NCI-H1048 (cell line): ENCODE data around the gene NR2F1.
A peak's percentile ranks its signal among the peaks of the same experiment; 100 is the strongest.
"Not testable (repeated sequence)": the region's sequence is repeated elsewhere in the genome, so short reads cannot be mapped to it uniquely, and the experiment has no call there.

Experiments
- DNase-seq: peaks from one replicate; lab custom pipeline; 2025; lab: John Stamatoyannopoulos, UW

The NR2F1 gene

DNA sequence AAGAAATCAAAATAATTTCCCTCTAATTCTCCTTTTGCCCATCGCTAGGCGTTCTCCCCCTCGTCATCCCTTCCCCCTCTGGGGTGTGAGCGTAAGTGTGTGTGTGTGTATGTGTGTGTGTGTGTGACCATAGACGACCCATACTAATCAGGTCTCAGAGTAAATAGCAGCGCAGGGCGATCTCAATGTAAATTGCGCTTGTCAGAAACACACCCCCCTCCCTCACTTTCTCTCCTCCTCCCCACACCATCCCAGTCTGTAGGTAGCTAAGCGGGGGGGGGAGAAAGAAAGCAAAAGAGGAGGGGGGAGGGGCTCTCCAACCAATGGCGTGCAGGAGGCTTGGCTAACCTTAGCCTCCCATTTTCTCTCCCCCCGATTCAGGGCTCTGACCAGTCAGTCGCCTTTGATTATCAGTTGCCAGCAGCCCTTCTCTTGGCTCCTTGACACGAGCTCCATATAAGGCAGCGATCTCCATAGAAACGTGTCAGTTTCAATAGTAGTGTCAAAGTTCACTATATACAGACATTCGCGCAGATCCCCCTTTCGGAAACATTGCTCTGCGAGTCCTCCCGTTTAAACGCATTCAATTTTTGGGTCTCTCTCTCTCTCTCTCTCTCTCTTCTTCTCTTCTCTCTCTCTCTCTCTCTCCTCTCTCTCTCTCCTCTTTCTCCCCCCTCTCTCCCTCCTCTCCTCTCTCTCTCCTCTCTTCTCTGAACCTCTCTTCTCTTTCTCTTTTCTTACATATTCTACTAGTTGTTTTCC, at the start of gene NR2F1:
Gene NR2F1, plus strand, starts transcription at position 546 of the 762 bp plus-strand sequence. CDS start 1,802 bp downstream, outside the sequence.
- DNase-seq: peak; percentile 74

DNA sequence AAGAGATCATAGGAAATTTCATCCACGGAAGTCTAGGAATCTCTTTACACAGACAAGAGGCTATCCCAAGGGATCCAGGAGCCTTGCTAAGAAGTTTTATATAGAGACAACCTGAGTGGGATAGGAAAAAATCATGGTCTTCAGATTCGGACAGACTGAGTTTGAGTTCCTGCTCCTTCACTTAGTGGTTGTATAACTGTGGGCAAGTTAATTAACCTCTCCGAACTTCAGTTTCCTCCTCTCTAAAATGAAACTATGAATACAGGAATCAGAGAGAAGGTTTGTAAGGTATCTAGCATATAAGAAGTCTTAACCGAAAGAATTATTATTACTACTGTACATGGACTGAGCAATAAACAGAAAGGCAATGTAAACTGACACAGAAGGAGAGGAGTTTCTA, 37.1 kb upstream of the NR2F1 start:
- DNase-seq: no peak

DNA sequence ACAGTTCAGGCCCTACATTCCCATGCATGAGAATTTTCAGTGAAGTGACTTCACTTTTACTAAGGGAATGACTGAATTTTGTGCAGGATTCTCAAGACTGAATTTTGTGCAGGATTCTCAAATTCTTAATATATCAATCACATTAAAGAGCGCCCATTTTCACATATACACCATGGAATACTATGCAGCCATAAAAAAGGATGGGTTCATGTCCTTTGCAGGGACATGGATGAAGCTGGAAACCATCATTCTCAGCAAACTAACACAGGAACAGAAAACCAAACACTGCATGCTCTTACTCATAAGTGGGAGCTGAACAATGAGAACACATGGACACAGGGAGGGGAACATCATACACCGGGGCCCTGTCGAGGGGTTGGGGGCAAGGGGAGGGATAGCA, 33.4 kb upstream of the NR2F1 start:
- DNase-seq: not testable (repeated sequence)

DNA sequence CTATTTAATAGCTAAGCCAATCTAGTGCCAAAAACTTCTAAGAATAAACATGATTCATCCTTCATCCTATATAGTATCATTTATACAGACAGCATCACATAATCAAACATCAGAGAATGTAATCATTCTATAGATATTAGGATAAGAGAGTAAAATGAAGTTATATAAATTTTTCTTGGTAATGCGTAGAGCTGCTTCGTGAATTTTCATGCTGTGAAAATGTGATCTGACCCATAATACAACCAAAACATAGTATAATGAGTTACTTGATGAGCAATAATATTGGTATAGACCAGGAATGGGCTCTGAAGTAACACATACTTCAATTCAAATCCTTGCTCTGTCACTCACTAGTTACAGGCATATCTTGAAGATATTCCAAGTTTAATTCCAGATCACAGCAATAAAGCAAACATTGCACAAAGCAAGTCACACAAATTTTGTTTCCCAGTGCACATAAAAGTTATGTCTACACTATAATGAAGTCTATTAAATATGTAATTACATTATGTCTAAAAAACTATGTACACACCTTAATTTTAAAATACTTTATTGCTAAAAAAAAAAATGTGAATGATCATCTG, 25.9 kb upstream of the NR2F1 start:
- no peak for DNase-seq

DNA sequence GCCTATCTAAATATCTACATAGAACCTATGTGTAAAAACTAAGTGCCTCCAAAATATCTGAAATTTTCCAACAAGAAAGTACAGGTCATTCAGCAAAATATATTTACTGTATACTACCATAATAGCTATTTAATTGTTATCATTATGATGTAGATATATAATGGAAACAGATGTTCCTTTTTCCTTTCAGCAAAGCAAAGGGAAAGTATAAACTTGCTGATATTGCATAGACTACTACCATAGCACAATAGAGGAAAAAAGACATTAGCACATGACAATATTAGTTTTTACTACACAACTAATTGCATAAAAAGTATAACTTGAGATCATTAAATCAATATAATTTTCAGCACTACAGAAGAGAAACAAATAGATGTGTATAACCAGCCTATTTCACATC, 16.9 kb upstream of the NR2F1 start:
- no peak for DNase-seq

DNA sequence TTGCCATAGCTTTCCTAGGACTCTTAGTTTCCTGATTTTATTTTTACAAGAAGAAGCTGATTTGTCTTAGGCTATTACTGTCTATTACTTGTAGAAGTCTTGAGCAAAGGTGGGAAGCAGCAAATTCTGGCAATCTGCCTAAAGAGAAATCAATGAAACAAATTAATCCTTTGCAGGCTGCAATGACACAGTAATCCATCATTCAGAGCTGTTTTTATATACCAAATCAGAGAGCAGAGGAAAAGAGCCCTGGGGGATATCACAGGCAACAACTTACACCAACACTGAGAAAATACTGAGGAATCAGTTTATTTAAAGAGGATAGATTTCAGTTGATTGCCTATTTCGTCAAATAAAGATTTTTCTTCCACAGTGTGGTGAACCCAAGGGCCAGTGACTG, 15.6 kb upstream of the NR2F1 start:
- no peak for DNase-seq

DNA sequence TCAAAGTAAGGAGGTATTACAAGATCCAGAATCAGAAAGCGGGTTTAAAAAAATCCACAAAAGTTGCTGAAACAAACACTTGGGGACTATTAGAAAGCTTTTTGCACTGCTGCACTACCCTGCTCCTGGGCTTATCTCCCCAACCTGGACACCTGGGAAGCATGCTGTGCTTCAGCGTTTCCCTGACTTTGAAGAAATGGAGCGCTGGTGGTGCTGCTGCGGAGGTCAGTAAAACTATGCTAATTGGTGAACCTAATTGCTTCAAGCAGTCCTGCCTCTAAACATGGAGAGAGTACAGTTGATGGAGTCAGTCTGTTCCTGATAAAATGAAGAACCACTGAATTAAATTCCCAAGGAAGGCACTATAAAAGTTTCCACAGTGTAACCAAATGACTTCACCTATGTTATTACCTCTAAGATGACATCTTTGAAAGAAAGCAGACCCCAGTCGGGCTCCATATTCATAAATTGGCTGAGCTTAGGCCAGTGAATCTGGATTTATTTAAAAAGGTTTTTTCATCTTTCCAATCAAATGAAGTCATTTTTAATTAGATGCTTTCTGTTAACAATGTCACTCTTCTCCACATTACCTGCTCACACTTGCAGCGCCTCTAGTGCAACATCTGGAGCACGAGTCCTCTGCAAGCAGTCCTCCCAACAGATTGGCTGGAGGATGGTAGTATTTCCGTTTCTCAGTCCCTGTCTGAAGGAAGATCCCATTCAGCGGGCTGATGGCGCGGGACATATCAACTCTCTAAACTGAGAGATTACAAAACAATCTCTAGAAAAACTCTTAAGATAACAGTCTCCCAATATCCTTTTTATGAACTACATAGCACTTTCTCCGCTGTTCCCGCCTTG, 13.5 kb upstream of the NR2F1 start:
- no peak for DNase-seq

DNA sequence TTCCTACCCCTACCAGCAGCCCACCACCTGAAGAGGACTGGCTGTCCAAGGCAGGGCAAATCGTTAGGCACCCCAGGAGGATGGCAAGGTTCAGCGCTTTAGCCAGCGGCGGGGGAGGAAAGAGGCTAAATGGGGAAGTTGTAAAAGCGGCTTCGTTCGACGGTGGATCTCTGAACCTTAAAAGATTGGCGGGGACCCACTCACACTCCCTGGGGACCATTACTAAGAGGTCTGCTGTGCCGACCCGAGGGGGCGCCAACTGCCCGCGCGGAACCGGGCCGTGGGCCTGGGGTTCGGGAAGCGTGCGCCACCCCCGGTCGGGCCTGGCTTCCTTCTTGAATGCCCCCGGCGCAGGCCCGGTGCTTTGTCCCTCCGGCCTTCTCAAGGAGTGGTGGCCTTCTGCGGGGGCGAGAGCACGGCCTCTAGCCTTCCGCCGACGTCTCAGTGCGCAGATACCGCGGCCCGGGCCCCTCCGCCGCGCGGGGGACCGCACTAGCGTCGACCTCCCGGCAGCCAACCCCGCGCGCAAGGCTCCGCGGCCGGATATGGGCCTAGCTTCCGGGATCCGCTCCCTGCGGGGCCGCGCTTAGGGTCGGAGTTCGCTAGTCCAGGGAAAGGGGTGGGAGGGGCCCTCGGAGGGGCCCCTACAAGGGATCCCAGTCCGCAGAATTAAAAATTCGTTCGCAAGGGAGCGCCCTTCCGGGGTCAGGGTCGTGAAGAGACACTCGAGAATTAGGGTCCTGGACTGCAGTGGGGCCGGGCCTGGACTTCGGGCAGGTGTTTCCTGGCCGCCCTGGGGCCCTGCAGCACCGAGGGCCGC, 12.5 kb upstream of the NR2F1 start:
- no peak for DNase-seq

DNA sequence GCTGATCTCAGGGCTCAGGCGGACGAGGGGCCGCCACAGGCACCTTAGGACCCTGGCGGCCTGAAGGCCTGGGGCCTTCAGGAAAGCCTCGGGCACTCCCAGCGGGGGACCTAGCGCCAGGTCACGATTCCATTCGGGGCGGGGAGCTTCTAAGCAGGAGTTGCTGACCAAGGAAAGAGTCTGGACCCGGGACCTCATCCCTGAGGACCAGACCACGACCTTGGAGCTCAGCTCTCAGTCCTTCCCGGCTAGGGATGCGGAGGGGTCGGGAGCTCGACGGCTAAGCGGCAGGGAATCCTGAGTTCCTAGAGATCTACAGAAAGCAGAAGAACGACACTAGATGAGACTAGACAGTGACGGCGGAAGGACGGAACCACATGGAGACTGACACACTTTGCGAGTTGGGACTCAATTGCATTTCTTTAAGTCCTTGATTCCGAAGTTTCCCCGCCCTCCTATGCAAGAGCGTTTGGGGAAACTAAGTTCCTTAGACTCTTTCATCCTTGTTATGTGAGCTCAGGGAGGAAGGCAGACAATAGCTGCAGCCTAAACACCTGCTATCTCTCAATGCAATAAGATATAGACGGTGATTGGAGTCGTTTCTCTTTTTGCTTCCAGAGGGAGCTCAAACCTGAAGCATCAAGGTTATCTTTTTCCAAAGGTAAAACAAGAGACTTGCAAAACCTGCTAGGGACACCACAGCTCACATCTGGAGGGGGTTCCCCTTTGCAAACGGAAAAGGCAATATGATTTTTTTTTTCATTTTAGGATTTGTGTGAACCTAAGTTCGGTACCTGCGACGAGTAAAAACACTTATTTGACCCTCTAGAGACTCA, 11.7 kb upstream of the NR2F1 start:
- DNase-seq: no peak

DNA sequence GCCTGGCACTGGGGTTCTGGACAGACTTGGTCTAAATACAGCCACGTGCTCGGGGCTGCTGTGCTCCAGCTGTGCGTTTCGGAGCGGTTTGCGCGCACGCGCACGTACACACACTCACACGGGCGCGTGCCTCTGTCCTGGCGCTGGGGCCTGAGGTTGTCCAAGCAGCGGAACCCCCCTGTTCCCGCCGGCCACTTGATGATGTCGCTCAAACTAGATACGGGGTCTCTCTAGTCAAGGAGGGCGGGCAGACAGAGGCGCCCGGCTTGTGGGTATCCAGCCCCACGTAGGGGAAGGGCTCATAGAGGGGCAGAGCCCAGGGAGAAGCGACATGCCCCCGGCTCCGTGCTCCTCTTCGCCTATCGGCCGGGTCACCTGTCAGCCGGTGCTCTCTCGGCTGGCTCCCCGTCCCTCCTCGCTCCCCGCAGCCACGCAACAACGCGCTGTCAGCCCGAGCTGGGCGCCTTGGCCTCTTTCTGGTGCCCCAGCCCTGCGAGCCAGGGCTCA, 10.9 kb upstream of the NR2F1 start:
- no peak for DNase-seq

DNA sequence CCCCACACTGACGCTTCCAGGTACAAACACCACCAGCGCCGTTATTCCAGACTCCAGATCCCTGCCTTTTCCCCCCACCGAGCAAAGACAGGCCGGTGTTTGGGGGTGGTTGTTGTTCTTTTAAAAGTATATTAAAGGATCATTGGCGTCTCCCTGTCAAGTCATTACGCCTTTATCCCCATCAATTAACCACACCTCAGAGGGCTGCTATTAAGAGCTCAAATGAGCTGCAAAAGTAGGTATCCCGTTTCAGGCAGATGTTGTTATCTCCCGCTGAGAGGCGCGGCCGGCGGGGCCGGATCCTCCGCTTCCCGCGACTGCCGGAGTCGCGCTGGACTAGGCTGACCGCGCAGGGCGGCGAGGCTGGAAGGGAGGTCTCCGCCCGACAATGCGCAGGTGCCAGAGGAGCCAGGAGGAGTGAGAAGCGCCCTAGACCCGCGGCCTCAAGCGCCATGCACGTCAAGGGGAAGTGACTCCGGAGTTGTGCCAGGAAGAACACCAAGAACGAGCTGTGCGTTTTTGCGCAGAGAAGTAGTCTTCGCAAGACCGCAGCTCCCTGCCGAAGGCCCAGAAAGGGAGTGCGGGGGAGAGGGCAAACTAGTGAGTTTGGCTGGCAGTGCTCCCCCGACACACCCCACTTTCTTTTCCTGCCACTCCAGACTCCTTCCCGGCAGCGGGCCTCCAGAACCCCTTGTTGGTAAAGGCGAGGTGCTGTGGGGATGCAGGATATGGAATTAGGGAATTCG, 10.2 kb upstream of the NR2F1 start:
- DNase-seq: no peak

DNA sequence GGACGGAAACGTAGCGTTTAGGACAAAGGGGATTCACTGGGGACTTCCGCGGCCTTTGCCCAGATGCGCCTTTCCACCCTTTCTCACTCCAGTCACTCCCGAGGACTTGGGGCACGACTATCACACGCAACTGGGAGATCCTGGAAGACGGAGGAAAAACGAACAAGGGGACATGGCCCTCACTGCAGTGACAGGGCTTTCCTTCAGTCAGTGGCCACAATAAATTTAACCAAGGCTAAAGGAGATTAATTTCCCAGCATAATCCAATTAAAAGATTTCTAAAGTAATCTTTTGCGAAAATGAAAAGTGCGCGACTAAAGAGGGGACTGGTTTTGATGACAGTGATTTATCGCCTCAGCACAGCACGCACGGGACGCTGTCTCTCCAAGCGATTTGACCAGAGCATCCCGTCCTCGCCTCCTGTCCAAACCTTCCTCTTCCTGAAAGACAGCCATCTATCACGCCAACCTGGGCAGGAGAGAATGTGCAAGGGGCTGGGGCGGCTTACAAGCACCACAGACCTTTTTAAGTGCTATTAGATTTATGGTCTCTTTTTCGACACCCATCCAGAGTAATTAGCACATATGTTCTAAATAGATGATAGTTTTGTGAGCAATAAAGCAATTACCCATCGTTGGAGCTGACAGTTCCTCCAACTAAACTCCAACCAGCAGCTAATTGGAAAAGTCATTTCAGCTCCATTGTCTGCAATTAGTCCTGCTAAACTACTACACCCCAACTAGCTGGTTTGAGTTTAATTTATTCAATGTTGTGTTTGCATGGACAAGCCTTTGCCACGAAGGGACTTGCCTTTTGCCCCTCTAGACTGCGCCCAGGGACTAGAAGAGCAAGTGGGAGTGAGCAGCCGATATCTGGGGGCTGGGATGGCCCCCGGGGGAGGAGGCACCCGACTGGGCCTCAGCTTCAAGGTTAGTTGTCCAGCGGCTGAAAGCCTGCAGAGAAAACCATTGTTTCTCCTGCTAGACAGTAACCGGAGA, 9.4 kb upstream of the NR2F1 start:
- DNase-seq: no peak

DNA sequence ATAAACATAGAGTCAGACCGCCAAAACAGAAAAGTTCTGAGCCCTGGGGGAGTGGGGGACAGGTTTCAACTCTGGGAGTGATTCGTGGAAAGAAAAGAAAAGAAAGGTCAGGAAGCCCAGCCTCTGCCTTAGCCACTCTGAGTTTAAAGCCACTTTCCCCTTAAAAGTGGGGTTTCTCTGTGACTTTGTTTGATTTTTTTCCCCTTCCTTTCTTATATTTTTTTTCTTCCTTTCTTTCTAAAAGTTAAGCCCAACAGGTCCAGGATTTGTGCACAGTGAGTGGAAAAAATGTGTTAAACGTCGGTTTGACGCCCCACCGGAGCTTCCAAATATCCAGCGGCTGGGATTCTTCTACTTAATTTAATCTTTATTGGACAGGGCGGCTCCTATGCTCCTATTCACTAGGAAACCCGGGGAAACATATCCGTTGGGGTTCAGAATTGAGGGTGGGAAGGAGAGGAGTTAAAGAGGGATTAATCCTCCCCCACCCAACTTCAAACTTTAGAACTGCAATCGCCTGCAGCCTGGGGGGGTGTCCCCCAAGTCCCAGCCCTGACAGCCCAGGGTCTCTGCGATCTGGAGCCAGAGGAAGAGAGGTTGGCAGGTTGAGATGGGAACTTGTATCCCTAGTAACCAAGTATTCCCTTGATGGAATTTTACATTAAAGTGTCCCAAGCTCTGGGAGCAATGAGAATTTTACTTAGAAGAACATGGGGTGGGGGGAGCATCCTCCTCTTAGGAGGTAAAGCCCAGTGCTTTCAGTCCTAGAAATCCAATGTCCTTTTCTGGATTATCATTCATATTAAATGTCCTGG, 8.3 kb upstream of the NR2F1 start:
- no peak for DNase-seq

DNA sequence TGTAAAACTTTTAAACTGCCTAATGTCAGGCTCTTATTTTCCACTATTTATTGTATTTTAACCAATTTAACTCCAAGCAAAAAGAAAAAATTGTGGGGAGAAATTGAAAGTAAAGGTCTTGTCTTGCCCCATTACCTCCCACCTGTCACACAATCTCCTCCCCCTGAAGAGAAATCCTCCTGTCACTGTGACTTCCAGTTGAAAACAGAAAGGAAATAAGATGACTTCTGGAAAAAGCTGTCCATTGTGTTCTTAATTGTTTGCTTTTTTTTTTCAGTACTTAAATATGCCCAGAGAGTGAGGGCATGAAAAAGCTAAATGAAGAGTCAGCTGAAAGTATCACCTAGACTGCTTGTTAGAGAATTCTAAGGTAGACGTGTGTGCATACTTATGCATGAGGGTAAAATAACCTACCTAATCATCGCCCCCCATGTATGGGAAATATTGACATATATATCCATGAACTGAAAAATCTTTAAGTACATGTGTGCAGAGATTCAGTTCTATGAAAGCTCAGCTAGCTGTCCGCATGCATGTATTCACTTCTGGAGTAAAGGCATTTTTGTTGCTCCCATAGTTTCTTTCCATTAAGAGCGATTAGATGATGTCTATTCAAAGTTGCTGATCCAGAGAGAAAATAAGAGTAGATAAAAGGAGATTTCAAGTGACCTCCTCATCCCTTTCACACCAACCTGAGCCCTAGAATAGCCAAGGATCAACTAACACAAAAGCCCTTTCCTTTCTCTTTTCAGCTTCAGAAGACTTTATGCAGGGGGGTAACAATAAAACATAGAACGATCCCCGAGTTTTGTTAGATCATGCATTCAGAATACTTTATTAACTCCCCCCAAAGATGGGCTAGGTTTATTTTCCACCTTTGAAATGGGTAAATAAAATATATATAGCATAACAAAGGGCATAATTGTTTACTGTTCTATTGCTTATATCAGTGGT, 7.3 kb upstream of the NR2F1 start:
- DNase-seq: no peak

DNA sequence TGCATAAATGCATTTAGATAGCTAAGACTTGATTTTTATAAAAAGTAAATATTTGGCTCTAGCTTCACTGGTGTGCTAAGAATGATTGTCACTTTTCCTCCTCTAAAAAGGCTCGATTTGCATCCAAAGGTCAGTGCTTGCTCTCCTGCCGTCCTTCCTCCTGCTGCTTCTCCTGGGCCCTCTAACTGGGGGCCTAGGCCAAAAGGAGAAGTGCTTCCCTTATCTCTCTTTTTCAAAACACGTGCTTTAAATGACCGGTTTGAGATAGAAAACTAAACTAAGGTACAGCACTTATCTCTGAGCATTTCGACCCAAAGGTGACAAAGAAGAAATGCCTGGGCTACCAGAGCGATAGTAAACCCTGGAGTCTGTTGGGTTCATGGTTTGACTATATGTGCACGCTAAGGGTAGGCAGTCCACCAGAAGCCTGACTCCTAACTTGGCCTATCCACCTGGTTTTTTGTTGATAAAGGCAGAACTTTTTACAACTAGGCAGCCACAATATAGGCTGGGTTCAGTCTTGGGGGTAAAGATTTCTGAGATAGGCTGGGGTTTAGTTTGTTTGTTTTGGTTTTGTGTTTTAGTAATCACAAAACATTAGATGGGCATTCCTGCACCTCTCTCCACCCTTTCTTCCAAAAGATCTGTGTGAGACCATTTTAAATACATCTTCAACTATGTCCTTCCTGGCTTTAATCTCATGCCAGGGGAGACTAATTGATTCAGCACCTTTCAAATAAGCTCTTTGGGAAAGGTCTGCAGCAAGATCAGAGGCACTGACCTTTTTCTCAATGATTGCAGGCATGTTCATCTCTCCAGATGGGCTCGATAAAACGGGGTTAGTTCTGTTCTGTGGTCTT, 5.8 kb upstream of the NR2F1 start:
- DNase-seq: no peak
